ENCODE measurements around the gene CRIP3. TPM values are rescaled to one million over a fixed set of nuclear protein-coding genes. Genes with fewer than 3 reads are reported as not detected.

Gene CRIP3
- total and polyA plus RNA-seq, 2 of the 13 experiments (the other 11 are each of a cell fraction or from before 2014, with no cell fraction given): 6.3 to 9.3 TPM

- TF ChIP-seq IKZF5 (CRISPR knock-in tag; IDR thresholded peaks at IDR 0.05) (peak; percentile 51; the same call in 1 of the 2 replicates), ZNF557 (CRISPR knock-in tag; IDR thresholded peaks at IDR 0.05) (no peak), ZNF382 (CRISPR knock-in tag; IDR thresholded peaks at IDR 0.05; ENCODE audit: borderline replicate concordance) (no peak), ZNF3 (CRISPR knock-in tag; IDR thresholded peaks at IDR 0.05) (no peak), ZFAT (CRISPR knock-in tag; conservative IDR thresholded peaks at IDR 0.05) (no peak), GMEB2 (CRISPR knock-in tag; IDR thresholded peaks at IDR 0.05; ENCODE audit: low read depth) (no peak), TCF7L2 (IDR thresholded peaks at IDR 0.05; ENCODE audit: low read depth, low read length) (no peak), KLF13 (CRISPR knock-in tag; IDR thresholded peaks at IDR 0.05) (no peak), SPEN (CRISPR knock-in tag; IDR thresholded peaks at IDR 0.05; ENCODE audit: low read depth) (peak; percentile 87), GATAD2A (CRISPR knock-in tag; IDR thresholded peaks at IDR 0.05) (peak; percentile 90), ZFP90 (CRISPR knock-in tag; IDR thresholded peaks at IDR 0.05; ENCODE audit: borderline replicate concordance) (no peak), ZNF496 (CRISPR knock-in tag; IDR thresholded peaks at IDR 0.05; ENCODE audit: insufficient replicate concordance) (no peak), ZNF772 (CRISPR knock-in tag; IDR thresholded peaks at IDR 0.05) (peak; percentile 42; the same call in 1 of the 2 replicates), JUND (CRISPR knock-in tag; IDR thresholded peaks at IDR 0.05) (no peak), TFDP1 (CRISPR knock-in tag; IDR thresholded peaks at IDR 0.05; ENCODE audit: borderline replicate concordance) (no peak), ETV6 (CRISPR knock-in tag; conservative IDR thresholded peaks at IDR 0.05) (peak; percentile 36; the same call in 1 of the 2 replicates), GZF1 (CRISPR knock-in tag; IDR thresholded peaks at IDR 0.05) (0 out of 2 replicates have a peak, but pooled peaks have one; percentile 7), JUN (CRISPR knock-in tag; IDR thresholded peaks at IDR 0.05) (peak; percentile 67), AGO1 (IDR thresholded peaks at IDR 0.05; ENCODE audit: low read depth, low read length, poor library complexity, severe bottlenecking) (no peak), NR2F2 (IDR thresholded peaks at IDR 0.05; ENCODE audit: borderline replicate concordance, low read depth) (no peak), SP1 (IDR thresholded peaks at IDR 0.05) (no peak), SP1 (CRISPR knock-in tag; IDR thresholded peaks at IDR 0.05) (no peak)
- TF ChIP-seq, protein P1, sequence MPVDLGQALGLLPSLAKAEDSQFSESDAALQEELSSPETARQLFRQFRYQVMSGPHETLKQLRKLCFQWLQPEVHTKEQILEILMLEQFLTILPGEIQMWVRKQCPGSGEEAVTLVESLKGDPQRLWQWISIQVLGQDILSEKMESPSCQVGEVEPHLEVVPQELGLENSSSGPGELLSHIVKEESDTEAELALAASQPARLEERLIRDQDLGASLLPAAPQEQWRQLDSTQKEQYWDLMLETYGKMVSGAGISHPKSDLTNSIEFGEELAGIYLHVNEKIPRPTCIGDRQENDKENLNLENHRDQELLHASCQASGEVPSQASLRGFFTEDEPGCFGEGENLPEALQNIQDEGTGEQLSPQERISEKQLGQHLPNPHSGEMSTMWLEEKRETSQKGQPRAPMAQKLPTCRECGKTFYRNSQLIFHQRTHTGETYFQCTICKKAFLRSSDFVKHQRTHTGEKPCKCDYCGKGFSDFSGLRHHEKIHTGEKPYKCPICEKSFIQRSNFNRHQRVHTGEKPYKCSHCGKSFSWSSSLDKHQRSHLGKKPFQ (CRISPR knock-in tag; IDR thresholded peaks at IDR 0.05; ENCODE audit: insufficient replicate concordance): no peak
- TF ChIP-seq, protein P2, sequence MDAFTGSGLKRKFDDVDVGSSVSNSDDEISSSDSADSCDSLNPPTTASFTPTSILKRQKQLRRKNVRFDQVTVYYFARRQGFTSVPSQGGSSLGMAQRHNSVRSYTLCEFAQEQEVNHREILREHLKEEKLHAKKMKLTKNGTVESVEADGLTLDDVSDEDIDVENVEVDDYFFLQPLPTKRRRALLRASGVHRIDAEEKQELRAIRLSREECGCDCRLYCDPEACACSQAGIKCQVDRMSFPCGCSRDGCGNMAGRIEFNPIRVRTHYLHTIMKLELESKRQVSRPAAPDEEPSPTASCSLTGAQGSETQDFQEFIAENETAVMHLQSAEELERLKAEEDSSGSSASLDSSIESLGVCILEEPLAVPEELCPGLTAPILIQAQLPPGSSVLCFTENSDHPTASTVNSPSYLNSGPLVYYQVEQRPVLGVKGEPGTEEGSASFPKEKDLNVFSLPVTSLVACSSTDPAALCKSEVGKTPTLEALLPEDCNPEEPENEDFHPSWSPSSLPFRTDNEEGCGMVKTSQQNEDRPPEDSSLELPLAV (CRISPR knock-in tag; conservative IDR thresholded peaks at IDR 0.05; ENCODE audit: low read depth): no peak
Observed at GRCh38 chr6:43276577-43277305, 31.9 kb downstream of the CRIP3 start (continued).
